Activated CD8-positive, alpha-beta T cell treated with anti-CD3 and anti-CD28 coated beads for 36 hours (primary cell): ENCODE measurements around the gene CSNK2A1. TPM values are rescaled to one million over a fixed set of nuclear protein-coding genes. Genes with fewer than 3 reads are reported as not detected.

ENCODE experiments used
- ATAC-seq: fragments of 200-7000 bp; cut with Tn5 transposase; one replicate; pipeline ENCODE4 v1.10.0; 2021; ENCODE audit warnings: mild to moderate bottlenecking, moderate library complexity
- CTCF ChIA-PET: fragments of 350-600 bp; sonication (Branson Sonifier 250); formaldehyde crosslinking; loops from one replicate; lab custom pipeline; 2021; ENCODE audit warnings: antibody characterized with exemption; lab: Charles Lee
- POLR2A ChIA-PET: fragments of 350-600 bp; sonication (Branson Sonifier 250); formaldehyde crosslinking; loops from one replicate; lab custom pipeline; 2021; ENCODE audit warnings: antibody characterized with exemption; lab: Charles Lee
- DNase-seq: peaks from one replicate; pipeline ENCODE4 v3.0.0-alpha.2; 2020
- H3K27ac Mint-ChIP-seq: one replicate; pipeline ENCODE4 v1.8.0; 2021; ENCODE audit warnings: mild to moderate bottlenecking, mixed read lengths
- H3K27me3 Mint-ChIP-seq: one replicate; pipeline ENCODE4 v1.8.0; 2021; ENCODE audit warnings: mixed read lengths
- H3K36me3 Mint-ChIP-seq: one replicate; pipeline ENCODE4 v1.8.0; 2021; ENCODE audit warnings: low read depth, mixed read lengths
- H3K4me1 Mint-ChIP-seq: one replicate; pipeline ENCODE4 v1.8.0; 2021; ENCODE audit warnings: low read depth, mixed read lengths
- H3K4me3 Mint-ChIP-seq: one replicate; pipeline ENCODE4 v1.8.0; 2021; ENCODE audit warnings: mild to moderate bottlenecking, moderate library complexity, mixed read lengths
- H3K9me3 Mint-ChIP-seq: one replicate; pipeline ENCODE4 v1.8.0; 2021; ENCODE audit warnings: mixed read lengths
- intact Hi-C: fragments of 100-400 bp; cut with micrococcal nuclease; formaldehyde crosslinking; loops from one replicate; pipeline ENCODE4 v1.10.0; 2022
- total RNA-seq, 2 experiments: library from RNA; stranded (reverse); gene quantifications; one replicate each; pipeline ENCODE4 v1.2.3, GENCODE V29; 2021
- TF ChIP-seq, protein P1 (sequence below): fragments of 200-600 bp; IDR thresholded peaks from one replicate; pipeline ENCODE4 v1.8.0; 2022; ENCODE audit warnings: antibody characterized with exemption, mild to moderate bottlenecking

CSNK2A1 gene
- total RNA-seq, 2 experiments from 2014 or later, result 169 to 174 TPM

DNA sequence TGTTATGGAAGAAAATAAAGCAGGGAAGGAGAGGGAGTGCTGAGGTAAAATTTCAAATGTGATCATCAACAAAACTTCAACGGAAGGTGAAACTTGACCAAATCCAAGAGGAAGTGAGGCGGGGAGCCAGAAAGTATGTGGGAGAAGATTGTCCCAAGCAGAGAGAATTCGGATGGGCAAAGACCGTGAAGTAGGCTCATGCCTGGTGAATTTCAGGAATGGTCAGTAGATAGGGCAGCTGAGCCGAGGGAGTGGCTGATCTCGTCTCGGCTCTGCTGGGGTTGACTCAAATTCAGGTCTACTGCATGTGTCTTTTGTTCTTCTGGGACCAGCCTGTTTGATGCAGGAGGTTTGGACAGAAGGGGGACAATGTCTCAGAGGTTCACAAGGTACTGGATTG lies 7.0 kb upstream of the CSNK2A1 start:
- peaks cover 28% of the 10 kb centered on the region for H3K27me3 Mint-ChIP-seq
- CTCF ChIA-PET, result interaction anchor here (2.2 to 3.6 kb wide), 2 partner anchors 13 to 95 kb away, joined by 6 to 11 read pairs; no protein-coding TSS in a partner anchor
- POLR2A ChIA-PET, result no interaction called here
- DNase-seq (no peak), ATAC-seq (no peak)
- no peaks in the 10 kb centered on the region for H3K36me3 Mint-ChIP-seq
- no peaks in the 10 kb centered on the region for H3K4me1 Mint-ChIP-seq
- intact Hi-C loops, result no loop called here
- H3K9me3 Mint-ChIP-seq, result no peaks in the 10 kb centered on the region
- no peak overlapping the region for H3K27ac Mint-ChIP-seq
- TF ChIP-seq, protein P1, sequence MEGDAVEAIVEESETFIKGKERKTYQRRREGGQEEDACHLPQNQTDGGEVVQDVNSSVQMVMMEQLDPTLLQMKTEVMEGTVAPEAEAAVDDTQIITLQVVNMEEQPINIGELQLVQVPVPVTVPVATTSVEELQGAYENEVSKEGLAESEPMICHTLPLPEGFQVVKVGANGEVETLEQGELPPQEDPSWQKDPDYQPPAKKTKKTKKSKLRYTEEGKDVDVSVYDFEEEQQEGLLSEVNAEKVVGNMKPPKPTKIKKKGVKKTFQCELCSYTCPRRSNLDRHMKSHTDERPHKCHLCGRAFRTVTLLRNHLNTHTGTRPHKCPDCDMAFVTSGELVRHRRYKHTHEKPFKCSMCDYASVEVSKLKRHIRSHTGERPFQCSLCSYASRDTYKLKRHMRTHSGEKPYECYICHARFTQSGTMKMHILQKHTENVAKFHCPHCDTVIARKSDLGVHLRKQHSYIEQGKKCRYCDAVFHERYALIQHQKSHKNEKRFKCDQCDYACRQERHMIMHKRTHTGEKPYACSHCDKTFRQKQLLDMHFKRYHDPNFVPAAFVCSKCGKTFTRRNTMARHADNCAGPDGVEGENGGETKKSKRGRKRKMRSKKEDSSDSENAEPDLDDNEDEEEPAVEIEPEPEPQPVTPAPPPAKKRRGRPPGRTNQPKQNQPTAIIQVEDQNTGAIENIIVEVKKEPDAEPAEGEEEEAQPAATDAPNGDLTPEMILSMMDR, result no peak
- H3K4me3 Mint-ChIP-seq, result no peak overlapping the region

DNA sequence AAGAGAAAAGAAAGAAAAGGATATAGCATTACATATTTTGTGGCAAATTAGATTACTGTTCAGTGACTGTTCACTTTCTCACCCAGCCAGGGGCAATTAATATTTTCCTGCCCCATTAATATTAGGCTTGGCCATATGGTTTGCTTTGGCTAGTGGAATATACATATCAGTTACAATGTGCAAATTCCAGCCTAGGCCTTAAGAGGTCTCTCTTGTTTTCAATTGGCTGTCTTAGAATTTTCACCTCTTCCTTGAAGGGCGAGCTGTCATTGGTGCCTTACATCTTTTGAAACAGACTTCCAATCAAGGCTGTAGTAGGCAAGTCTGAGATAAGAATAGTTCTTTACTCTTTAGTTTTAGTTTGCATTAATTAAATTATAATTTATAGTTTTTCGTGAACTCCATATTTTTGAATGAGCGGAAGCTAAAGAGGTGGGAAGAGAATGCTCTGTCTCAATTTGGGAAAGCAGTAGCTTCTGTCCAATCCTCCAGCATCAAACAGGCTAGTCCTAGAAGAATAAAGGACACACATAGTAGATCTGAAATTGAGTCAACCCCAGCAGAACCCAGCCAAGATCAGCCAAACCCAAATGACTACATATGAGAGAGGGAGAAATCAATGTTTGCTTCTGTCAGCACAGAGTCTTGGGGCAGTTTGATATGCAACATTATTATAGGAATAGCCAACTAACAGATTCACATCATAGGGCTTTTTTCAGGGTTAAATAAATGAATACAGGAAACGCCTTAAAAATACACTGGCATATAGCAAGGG lies 6.3 kb upstream of the CSNK2A1 start:
- Mint-ChIP-seq H3K4me1 (no peaks in the 10 kb centered on the region), H3K27me3 (peaks cover 23% of the 10 kb centered on the region), H3K9me3 (no peaks in the 10 kb centered on the region), H3K27ac (no peak overlapping the region), H3K36me3 (no peaks in the 10 kb centered on the region), H3K4me3 (no peak overlapping the region)
- ChIA-PET CTCF (interaction anchor here (2.2 kb wide), 1 partner anchor 12 kb away, joined by 6 read pairs; no protein-coding TSS in a partner anchor), POLR2A (no interaction called here)
- intact Hi-C loops, result no loop called here
- no peak for DNase-seq
- no peak for ATAC-seq
- TF ChIP-seq, protein P1, result no peak

DNA sequence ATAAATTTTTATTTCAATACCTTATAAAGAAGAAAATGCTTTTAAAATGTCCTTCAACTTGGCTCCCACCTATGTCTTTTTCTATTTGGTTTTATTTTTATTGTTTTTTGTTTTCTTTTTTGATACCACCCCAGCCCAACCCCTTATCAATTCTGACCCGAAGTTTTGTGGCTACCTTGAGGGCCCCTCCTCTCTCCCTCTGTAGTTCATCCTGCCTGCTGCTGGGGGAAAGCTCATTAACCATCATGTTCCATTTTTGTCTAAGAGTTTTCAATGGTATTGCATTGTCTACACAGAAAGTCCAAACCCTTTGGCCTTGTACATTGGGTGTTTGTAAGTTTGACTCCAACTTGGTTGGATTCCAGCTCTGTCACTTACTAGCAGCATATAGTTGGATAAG lies 5.3 kb upstream of the CSNK2A1 start:
- H3K4me3 Mint-ChIP-seq, result no peak overlapping the region
- POLR2A ChIA-PET, result no interaction called here
- peaks cover 3% of the 10 kb centered on the region for H3K36me3 Mint-ChIP-seq
- peaks cover 19% of the 10 kb centered on the region for H3K27me3 Mint-ChIP-seq
- H3K9me3 Mint-ChIP-seq, result no peaks in the 10 kb centered on the region
- no peak overlapping the region for H3K27ac Mint-ChIP-seq
- ATAC-seq, result no peak
- no peak for DNase-seq
- TF ChIP-seq, protein P1, result no peak
- intact Hi-C loops, result no loop called here
- peaks cover 10% of the 10 kb centered on the region for H3K4me1 Mint-ChIP-seq
- CTCF ChIA-PET, result interaction anchor here (1.8 to 2.2 kb wide), 2 partner anchors 11 to 96 kb away, joined by 6 to 7 read pairs; no protein-coding TSS in a partner anchor

DNA sequence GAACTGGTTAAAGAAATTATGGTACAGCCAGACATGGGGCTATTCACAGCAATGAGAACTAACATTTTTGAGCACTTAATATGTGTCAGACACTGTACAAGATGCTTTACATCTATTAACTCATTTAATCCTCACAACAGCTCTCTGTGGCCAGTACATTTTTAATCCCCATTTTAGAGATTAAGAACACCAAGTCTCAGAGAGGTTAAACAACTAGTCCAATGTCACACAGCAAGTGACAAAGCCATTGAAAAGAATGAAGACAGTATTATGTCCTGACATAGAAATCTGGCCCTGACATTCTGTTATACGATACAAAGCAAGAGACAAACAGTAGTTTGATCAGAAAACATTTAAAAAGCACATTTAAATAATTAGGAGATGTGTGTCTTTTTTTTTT lies 3.8 kb upstream of the CSNK2A1 start:
- TF ChIP-seq, protein P1, result no peak
- DNase-seq (no peak), ATAC-seq (no peak)
- Mint-ChIP-seq H3K9me3 (no peaks in the 10 kb centered on the region), H3K27me3 (peaks cover 17% of the 10 kb centered on the region), H3K36me3 (peaks cover 11% of the 10 kb centered on the region), H3K4me3 (no peak overlapping the region), H3K27ac (no peak overlapping the region), H3K4me1 (peaks cover 14% of the 10 kb centered on the region)
- intact Hi-C loops, result no loop called here
- CTCF ChIA-PET, result interaction anchor here (1.0 to 1.8 kb wide), 2 partner anchors 97 to 98 kb away, joined by 3 to 7 read pairs; no protein-coding TSS in a partner anchor
- POLR2A ChIA-PET, result no interaction called here

DNA sequence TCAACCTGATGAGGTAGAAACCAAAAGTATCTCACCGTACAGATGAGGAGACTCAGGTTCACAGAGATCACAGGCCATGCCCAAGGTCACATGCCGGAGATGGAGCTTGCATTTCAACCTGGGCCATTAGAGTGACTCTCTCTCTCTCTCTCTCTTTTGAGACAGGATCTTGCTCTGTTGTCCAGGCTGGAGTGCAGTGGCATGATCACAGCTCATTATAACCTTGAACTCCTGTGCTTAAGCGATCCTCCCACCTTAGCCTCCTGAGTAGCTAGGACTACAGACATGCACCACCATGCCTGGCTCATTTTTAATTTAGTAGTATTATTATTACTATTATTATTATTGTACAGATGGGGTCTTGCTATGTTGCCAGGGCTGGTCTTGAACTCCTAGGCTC lies 2.8 kb upstream of the CSNK2A1 start:
- ATAC-seq (no peak), DNase-seq (no peak)
- peaks cover 2% of the 10 kb centered on the region for H3K9me3 Mint-ChIP-seq

More for the DNA sequence above, 2.8 kb upstream of the CSNK2A1 start:
- Mint-ChIP-seq H3K36me3 (peaks cover 20% of the 10 kb centered on the region), H3K4me1 (peaks cover 24% of the 10 kb centered on the region), H3K27ac (no peak overlapping the region), H3K27me3 (peaks cover 12% of the 10 kb centered on the region), H3K4me3 (no peak overlapping the region)
- ChIA-PET POLR2A (no interaction called here), CTCF (interaction anchor here (0.7 to 1.5 kb wide), 2 partner anchors 121 to 159 kb away, joined by 3 to 4 read pairs; no protein-coding TSS in a partner anchor)
- intact Hi-C loops, result no loop called here
- TF ChIP-seq, protein P1, result no peak
